ENCODE data around the gene OCRL. TPM values are rescaled to one million over a fixed set of nuclear protein-coding genes. Genes with fewer than 3 reads are reported as not detected.

OCRL gene
- total and polyA plus RNA-seq, 2 experiments from 2014 or later: 3.9 to 16.5 TPM

DNA sequence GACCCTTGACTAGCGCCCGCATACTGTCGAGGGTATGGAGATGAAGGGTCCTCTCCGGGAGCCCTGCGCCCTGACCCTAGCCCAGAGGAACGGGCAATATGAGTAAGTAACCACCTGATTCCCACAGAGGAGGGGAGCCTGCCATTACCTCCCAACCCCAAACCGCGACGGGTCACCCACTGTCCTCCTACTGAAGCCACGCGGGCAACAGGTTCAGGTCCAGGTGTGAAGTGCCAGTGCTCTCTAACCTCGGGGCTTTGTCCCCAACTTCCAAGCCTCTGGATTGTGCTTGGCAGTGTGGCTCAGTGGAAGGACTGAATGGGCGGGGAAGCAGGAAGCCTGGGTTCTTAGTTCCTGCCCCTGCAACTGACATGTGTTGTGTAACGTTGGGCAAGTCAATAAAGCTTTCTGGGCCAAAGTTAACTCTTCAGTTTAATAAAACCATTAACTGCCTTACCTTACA is 694 bp downstream of the OCRL start:
- peaks cover 3% of the 10 kb centered on the region for H3K27me3 Mint-ChIP-seq (ENCODE audit: insufficient read depth, low read depth, poor library complexity)
- Histone ChIP-seq H3K4me1 (ENCODE audit: insufficient read depth) (peaks cover 4% of the 10 kb centered on the region; the same call in 1 of the 2 replicates), H3K79me2 (replicated peaks; ENCODE audit: insufficient read depth) (peaks cover 7% of the 10 kb centered on the region; the same call in 1 of the 2 replicates), H3K27ac (ENCODE audit: low read depth) (no peak overlapping the region), H3F3A (replicated peaks; ENCODE audit: low read depth) (no peaks in the 10 kb centered on the region), H4K20me1 (replicated peaks; ENCODE audit: insufficient read depth) (no peaks in the 10 kb centered on the region), H3K4me2 (peak overlapping the region; percentile 76), H2AFZ (0 out of 2 replicates have a peak overlapping the region, but pooled peaks have one; percentile 66), H3K27me3 (ENCODE audit: insufficient read depth) (no peaks in the 10 kb centered on the region), H3K4me3 (peak overlapping the region; percentile 67), H3K36me3 (ENCODE audit: insufficient read depth) (no peaks in the 10 kb centered on the region), H3K9me2 (ENCODE audit: insufficient read depth) (no peaks in the 10 kb centered on the region)
- TF ChIP-seq EZH2phosphoT487 (IDR thresholded peaks at IDR 0.05; ENCODE audit: unreplicated experiment) (no peak), CTCF (conservative IDR thresholded peaks at IDR 0.05; ENCODE audit: low read depth in 2 of 2) (no peak), JUNB (IDR thresholded peaks at IDR 0.05; ENCODE audit: unreplicated experiment) (no peak), ZNF114 (CRISPR knock-in tag; IDR thresholded peaks at IDR 0.05) (no peak), ZNF331 (CRISPR knock-in tag; IDR thresholded peaks at IDR 0.05; ENCODE audit: low read depth) (no peak)
- TF ChIP-seq, protein P1, sequence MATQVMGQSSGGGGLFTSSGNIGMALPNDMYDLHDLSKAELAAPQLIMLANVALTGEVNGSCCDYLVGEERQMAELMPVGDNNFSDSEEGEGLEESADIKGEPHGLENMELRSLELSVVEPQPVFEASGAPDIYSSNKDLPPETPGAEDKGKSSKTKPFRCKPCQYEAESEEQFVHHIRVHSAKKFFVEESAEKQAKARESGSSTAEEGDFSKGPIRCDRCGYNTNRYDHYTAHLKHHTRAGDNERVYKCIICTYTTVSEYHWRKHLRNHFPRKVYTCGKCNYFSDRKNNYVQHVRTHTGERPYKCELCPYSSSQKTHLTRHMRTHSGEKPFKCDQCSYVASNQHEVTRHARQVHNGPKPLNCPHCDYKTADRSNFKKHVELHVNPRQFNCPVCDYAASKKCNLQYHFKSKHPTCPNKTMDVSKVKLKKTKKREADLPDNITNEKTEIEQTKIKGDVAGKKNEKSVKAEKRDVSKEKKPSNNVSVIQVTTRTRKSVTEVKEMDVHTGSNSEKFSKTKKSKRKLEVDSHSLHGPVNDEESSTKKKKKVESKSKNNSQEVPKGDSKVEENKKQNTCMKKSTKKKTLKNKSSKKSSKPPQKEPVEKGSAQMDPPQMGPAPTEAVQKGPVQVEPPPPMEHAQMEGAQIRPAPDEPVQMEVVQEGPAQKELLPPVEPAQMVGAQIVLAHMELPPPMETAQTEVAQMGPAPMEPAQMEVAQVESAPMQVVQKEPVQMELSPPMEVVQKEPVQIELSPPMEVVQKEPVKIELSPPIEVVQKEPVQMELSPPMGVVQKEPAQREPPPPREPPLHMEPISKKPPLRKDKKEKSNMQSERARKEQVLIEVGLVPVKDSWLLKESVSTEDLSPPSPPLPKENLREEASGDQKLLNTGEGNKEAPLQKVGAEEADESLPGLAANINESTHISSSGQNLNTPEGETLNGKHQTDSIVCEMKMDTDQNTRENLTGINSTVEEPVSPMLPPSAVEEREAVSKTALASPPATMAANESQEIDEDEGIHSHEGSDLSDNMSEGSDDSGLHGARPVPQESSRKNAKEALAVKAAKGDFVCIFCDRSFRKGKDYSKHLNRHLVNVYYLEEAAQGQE (IDR thresholded peaks at IDR 0.05; ENCODE audit: unreplicated experiment): no peak
- TF ChIP-seq, protein P2, sequence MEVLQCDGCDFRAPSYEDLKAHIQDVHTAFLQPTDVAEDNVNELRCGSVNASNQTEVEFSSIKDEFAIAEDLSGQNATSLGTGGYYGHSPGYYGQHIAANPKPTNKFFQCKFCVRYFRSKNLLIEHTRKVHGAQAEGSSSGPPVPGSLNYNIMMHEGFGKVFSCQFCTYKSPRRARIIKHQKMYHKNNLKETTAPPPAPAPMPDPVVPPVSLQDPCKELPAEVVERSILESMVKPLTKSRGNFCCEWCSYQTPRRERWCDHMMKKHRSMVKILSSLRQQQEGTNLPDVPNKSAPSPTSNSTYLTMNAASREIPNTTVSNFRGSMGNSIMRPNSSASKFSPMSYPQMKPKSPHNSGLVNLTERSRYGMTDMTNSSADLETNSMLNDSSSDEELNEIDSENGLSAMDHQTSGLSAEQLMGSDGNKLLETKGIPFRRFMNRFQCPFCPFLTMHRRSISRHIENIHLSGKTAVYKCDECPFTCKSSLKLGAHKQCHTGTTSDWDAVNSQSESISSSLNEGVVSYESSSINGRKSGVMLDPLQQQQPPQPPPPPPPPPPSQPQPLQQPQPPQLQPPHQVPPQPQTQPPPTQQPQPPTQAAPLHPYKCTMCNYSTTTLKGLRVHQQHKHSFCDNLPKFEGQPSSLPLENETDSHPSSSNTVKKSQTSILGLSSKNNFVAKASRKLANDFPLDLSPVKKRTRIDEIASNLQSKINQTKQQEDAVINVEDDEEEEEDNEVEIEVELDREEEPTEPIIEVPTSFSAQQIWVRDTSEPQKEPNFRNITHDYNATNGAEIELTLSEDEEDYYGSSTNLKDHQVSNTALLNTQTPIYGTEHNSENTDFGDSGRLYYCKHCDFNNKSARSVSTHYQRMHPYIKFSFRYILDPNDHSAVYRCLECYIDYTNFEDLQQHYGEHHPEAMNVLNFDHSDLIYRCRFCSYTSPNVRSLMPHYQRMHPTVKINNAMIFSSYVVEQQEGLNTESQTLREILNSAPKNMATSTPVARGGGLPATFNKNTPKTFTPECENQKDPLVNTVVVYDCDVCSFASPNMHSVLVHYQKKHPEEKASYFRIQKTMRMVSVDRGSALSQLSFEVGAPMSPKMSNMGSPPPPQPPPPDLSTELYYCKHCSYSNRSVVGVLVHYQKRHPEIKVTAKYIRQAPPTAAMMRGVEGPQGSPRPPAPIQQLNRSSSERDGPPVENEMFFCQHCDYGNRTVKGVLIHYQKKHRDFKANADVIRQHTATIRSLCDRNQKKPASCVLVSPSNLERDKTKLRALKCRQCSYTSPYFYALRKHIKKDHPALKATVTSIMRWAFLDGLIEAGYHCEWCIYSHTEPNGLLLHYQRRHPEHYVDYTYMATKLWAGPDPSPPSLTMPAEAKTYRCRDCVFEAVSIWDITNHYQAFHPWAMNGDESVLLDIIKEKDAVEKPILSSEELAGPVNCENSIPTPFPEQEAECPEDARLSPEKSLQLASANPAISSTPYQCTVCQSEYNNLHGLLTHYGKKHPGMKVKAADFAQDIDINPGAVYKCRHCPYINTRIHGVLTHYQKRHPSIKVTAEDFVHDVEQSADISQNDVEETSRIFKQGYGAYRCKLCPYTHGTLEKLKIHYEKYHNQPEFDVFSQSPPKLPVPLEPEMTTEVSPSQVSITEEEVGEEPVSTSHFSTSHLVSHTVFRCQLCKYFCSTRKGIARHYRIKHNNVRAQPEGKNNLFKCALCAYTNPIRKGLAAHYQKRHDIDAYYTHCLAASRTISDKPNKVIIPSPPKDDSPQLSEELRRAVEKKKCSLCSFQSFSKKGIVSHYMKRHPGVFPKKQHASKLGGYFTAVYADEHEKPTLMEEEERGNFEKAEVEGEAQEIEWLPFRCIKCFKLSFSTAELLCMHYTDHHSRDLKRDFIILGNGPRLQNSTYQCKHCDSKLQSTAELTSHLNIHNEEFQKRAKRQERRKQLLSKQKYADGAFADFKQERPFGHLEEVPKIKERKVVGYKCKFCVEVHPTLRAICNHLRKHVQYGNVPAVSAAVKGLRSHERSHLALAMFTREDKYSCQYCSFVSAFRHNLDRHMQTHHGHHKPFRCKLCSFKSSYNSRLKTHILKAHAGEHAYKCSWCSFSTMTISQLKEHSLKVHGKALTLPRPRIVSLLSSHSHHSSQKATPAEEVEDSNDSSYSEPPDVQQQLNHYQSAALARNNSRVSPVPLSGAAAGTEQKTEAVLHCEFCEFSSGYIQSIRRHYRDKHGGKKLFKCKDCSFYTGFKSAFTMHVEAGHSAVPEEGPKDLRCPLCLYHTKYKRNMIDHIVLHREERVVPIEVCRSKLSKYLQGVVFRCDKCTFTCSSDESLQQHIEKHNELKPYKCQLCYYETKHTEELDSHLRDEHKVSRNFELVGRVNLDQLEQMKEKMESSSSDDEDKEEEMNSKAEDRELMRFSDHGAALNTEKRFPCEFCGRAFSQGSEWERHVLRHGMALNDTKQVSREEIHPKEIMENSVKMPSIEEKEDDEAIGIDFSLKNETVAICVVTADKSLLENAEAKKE (CRISPR knock-in tag; IDR thresholded peaks at IDR 0.05): no peak
- peak overlapping the region; percentile 76 for H3K4me3 Mint-ChIP-seq
- DNase-seq (ENCODE audit: low spot score): peak; percentile 3
- peak; percentile 79 for ATAC-seq
- H3K4me1 Mint-ChIP-seq: peaks cover 9% of the 10 kb centered on the region; the same call in 2 of the 3 replicates
- no peak overlapping the region for H3K27ac Mint-ChIP-seq
- no peaks in the 10 kb centered on the region for H3K36me3 Mint-ChIP-seq (ENCODE audit: low read depth)
- H3K9me3 Mint-ChIP-seq: no peaks in the 10 kb centered on the region
